ENCODE results near the gene CTBS. TPM values are rescaled to one million over a fixed set of nuclear protein-coding genes. Genes with fewer than 3 reads are reported as not detected.
A peak's percentile ranks its signal among the peaks of the same experiment; 100 is the strongest.

The CTBS gene
- total and polyA plus RNA-seq, 2 of the 8 experiments (the other 6 are each of a cell fraction or from before 2014, with no cell fraction given), result 3.3 to 4.1 TPM

GRCh38 chr1:84506002-84506728 lies 68.1 kb downstream of the CTBS start, which contains the start of the genes GNG5 and SPATA1 (continued):
- no peak for TF ChIP-seq EP300 (IDR thresholded peaks at IDR 0.05; ENCODE audit: borderline replicate concordance in 1 of 2, low read depth in 2 of 2, low read length in 2 of 2)
- no peak for TF ChIP-seq RNF2 (IDR thresholded peaks at IDR 0.05; ENCODE audit: borderline replicate concordance, low read depth, low read length, missing control alignments, poor library complexity, severe bottlenecking)
- peak; percentile 49; the same call in 1 of the 2 replicates for TF ChIP-seq TBP (IDR thresholded peaks at IDR 0.05; ENCODE audit: low read depth, low read length)
- TF ChIP-seq USF2 (IDR thresholded peaks at IDR 0.05; ENCODE audit: low read length), result no peak
- no peak for TF ChIP-seq TCF12 (IDR thresholded peaks at IDR 0.05; ENCODE audit: low read depth, low read length)
- peak; percentile 72 for TF ChIP-seq RBBP5 (IDR thresholded peaks at IDR 0.05; ENCODE audit: borderline replicate concordance, low read depth, low read length)
- TF ChIP-seq KDM1A (IDR thresholded peaks at IDR 0.05; ENCODE audit: borderline replicate concordance, low read length), result peak; percentile 69
- TF ChIP-seq CTBP2 (IDR thresholded peaks at IDR 0.05; ENCODE audit: borderline replicate concordance, insufficient read depth, insufficient read length, low read length), result no peak
- no peak for TF ChIP-seq SRF (IDR thresholded peaks at IDR 0.05; ENCODE audit: low read depth, low read length)
- no peak for TF ChIP-seq CHD1 (IDR thresholded peaks at IDR 0.05; ENCODE audit: low read depth, low read length)

Measured in H1 (cell line).